ENCODE measurements around the gene HS2ST1.

The HS2ST1 gene

GRCh38 chr1:87074001-87074795 lies 159.8 kb downstream of the HS2ST1 start:
- no peak for DNase-seq

GRCh38 chr1:87077959-87078639 lies 163.7 kb downstream of the HS2ST1 start:
- DNase-seq: no peak

GRCh38 chr1:87084244-87084836 lies 169.9 kb downstream of the HS2ST1 start:
- no peak for DNase-seq

- DNase-seq: no peak
Measured at GRCh38 chr1:87086120-87086519, 171.7 kb downstream of the HS2ST1 start.

- no peak for DNase-seq
Measured at GRCh38 chr1:87089070-87089736, 174.8 kb downstream of the HS2ST1 start.

- DNase-seq: no peak
Measured at GRCh38 chr1:87089823-87090222, 175.4 kb downstream of the HS2ST1 start.

GRCh38 chr1:87091425-87091824 lies 177.0 kb downstream of the HS2ST1 start:
- no peak for DNase-seq

- DNase-seq: no peak
Measured at GRCh38 chr1:87092846-87093245, 178.4 kb downstream of the HS2ST1 start.

- no peak for DNase-seq
Measured at GRCh38 chr1:87093286-87093685, 178.9 kb downstream of the HS2ST1 start.

- DNase-seq: no peak
Measured at GRCh38 chr1:87094238-87094637, 179.8 kb downstream of the HS2ST1 start.

- DNase-seq: no peak
Measured at GRCh38 chr1:87100271-87100670, 185.8 kb downstream of the HS2ST1 start.

- DNase-seq: no peak
Measured at GRCh38 chr1:87103074-87103473, 188.6 kb downstream of the HS2ST1 start.

GRCh38 chr1:87104140-87104539 lies 189.7 kb downstream of the HS2ST1 start:
- no peak for DNase-seq

GRCh38 chr1:87104945-87105344 lies 190.5 kb downstream of the HS2ST1 start:
- DNase-seq: no peak

- no peak for DNase-seq
Measured at GRCh38 chr1:87106144-87106543, 191.7 kb downstream of the HS2ST1 start.

GRCh38 chr1:87106867-87107266 lies 192.4 kb downstream of the HS2ST1 start:
- DNase-seq: no peak

GRCh38 chr1:87108228-87108627 lies 193.8 kb downstream of the HS2ST1 start:
- DNase-seq: no peak

- no peak for DNase-seq
Measured at GRCh38 chr1:87108814-87109411, 194.5 kb downstream of the HS2ST1 start.

- no peak for DNase-seq
Measured at GRCh38 chr1:87111659-87112371, 197.4 kb downstream of the HS2ST1 start.

- DNase-seq: no peak
Measured at GRCh38 chr1:87113313-87113712, 198.9 kb downstream of the HS2ST1 start.

GRCh38 chr1:87115317-87115890 lies 201.0 kb downstream of the HS2ST1 start:
- DNase-seq: no peak

GRCh38 chr1:87115891-87116290 lies 201.5 kb downstream of the HS2ST1 start:
- no peak for DNase-seq

Measured in stimulated activated CD4-positive, alpha-beta T cell treated with anti-CD3 and anti-CD28 coated beads, Interleukin-4, amount 100 ng/mL, for 24 hours (primary cell).